ENCODE data around the gene FXYD5. TPM values are rescaled to one million over a fixed set of nuclear protein-coding genes. Genes with fewer than 3 reads are reported as not detected.

Gene FXYD5
- total RNA-seq, 2 experiments from 2014 or later, result 82.1 to 147 TPM

GRCh38 chr19:35219008-35219407 lies 64.5 kb downstream of the FXYD5 start:
- H3K79me2 ChIP-seq (ENCODE audit: insufficient read depth, low read depth, low read length), result no peaks in the 10 kb centered on the region
- no peak overlapping the region for H3K4me3 ChIP-seq (ENCODE audit: low read depth, low read length, poor library complexity, severe bottlenecking)
- no TSS peak for BruUV-seq (replicated peaks)
- no peaks in the 10 kb centered on the region for H3K9me2 ChIP-seq (ENCODE audit: insufficient read depth, low read length)
- H3K9me3 ChIP-seq (ENCODE audit: low read length), result peaks cover 16% of the 10 kb centered on the region; the same call in 1 of the 2 replicates
- no peak overlapping the region for H2AFZ ChIP-seq (ENCODE audit: low read length)
- H4K20me1 ChIP-seq (ENCODE audit: insufficient read depth, low read length), result no peaks in the 10 kb centered on the region
- no peak overlapping the region for H3K27ac ChIP-seq (ENCODE audit: low read depth, low read length, poor library complexity, severe bottlenecking)
- intact Hi-C loops (cut with micrococcal nuclease; ENCODE audit: unreplicated experiment), result no loop called here
- ChIA-PET CTCF (ENCODE audit: unreplicated experiment) (no interaction called here), POLR2A (interaction anchor here (0.5 kb wide), 1 partner anchor 138 kb away, joined by 4 read pairs; no protein-coding TSS in a partner anchor)
- peaks cover 45% of the 10 kb centered on the region for H3K4me1 ChIP-seq (ENCODE audit: insufficient read depth, low read length, poor library complexity, severe bottlenecking)
- no peak for TF ChIP-seq EZH2phosphoT487 (IDR thresholded peaks at IDR 0.05; ENCODE audit: borderline replicate concordance, low read depth, low read length)
- H3K4me2 ChIP-seq (ENCODE audit: low read length), result no peak overlapping the region
- no peaks in the 10 kb centered on the region for H3K36me3 ChIP-seq (ENCODE audit: insufficient read depth, low read length)
- no peak for DNase-seq (ENCODE audit: low spot score)

Small RNA genes lying within 50 kb of the gene (small RNA-seq; reads per million reads assigned to genes)
- gene AC020907.2, result not detected

Other genes starting within 250 kb of the FXYD5 start
- not detected in 2 replicates for gene ZNF30, start 227.8 kb upstream of the FXYD5 start, total RNA-seq (2014; rRNA removed; shearing (Covaris generic))
- gene ZNF30, start 227.8 kb upstream of the FXYD5 start, total RNA-seq (2022), result not detected in 2 replicates
- 8.0 and 8.3 TPM in 2 replicates for gene ZNF792, start 190.5 kb upstream of the FXYD5 start, total RNA-seq (2014; rRNA removed; shearing (Covaris generic))
- 9.5 TPM in 2 replicates for gene ZNF792, start 190.5 kb upstream of the FXYD5 start, total RNA-seq (2022)
- 67.9 and 84.2 TPM in 2 replicates for gene GRAMD1A, start 154.4 kb upstream of the FXYD5 start, total RNA-seq (2014; rRNA removed; shearing (Covaris generic))
- 124 and 133 TPM in 2 replicates for gene GRAMD1A, start 154.4 kb upstream of the FXYD5 start, total RNA-seq (2022)
- 0.41 and 0.59 TPM in 2 replicates for gene SCN1B, start 124.3 kb upstream of the FXYD5 start, total RNA-seq (2014; rRNA removed; shearing (Covaris generic))
- gene SCN1B, start 124.3 kb upstream of the FXYD5 start, total RNA-seq (2022), result 3.1 and 3.6 TPM in 2 replicates
- gene HPN, start 113.0 kb upstream of the FXYD5 start, total RNA-seq (2014; rRNA removed; shearing (Covaris generic)), result 0.19 TPM in 1 of 2 replicates, not detected in the other
- gene HPN, start 113.0 kb upstream of the FXYD5 start, total RNA-seq (2022), result 0.17 TPM in 1 of 2 replicates, not detected in the other
- 0.35 TPM in 1 of 2 replicates, not detected in the other for gene FXYD3, start 38.9 kb upstream of the FXYD5 start, total RNA-seq (2014; rRNA removed; shearing (Covaris generic))
- 0.88 TPM in 1 of 2 replicates, not detected in the other for gene FXYD3, start 38.9 kb upstream of the FXYD5 start, total RNA-seq (2022)
- gene LGI4, start 19.7 kb upstream of the FXYD5 start, total RNA-seq (2014; rRNA removed; shearing (Covaris generic)), result 0.28 and 1.1 TPM in 2 replicates
- gene LGI4, start 19.7 kb upstream of the FXYD5 start, total RNA-seq (2022), result 2.7 and 5.9 TPM in 2 replicates
- 0.57 and 1.8 TPM in 2 replicates for gene FXYD1, start 15.9 kb upstream of the FXYD5 start, total RNA-seq (2014; rRNA removed; shearing (Covaris generic))
- 5.5 and 11.5 TPM in 2 replicates for gene FXYD1, start 15.9 kb upstream of the FXYD5 start, total RNA-seq (2022)
- gene FXYD7, start 11.5 kb upstream of the FXYD5 start, total RNA-seq (2014; rRNA removed; shearing (Covaris generic)), result 0.50 and 1.2 TPM in 2 replicates
- gene FXYD7, start 11.5 kb upstream of the FXYD5 start, total RNA-seq (2022), result 6.1 and 6.3 TPM in 2 replicates
- gene FAM187B, start 74.0 kb downstream of the FXYD5 start, total RNA-seq (2014; rRNA removed; shearing (Covaris generic)), result not detected in 2 replicates
- gene FAM187B, start 74.0 kb downstream of the FXYD5 start, total RNA-seq (2022), result not detected in 2 replicates
- gene LSR, start 94.3 kb downstream of the FXYD5 start, total RNA-seq (2014; rRNA removed; shearing (Covaris generic)), result 15.0 and 22.9 TPM in 2 replicates
- 26.0 and 33.6 TPM in 2 replicates for gene LSR, start 94.3 kb downstream of the FXYD5 start, total RNA-seq (2022)
- gene USF2, start 114.2 kb downstream of the FXYD5 start, total RNA-seq (2014; rRNA removed; shearing (Covaris generic)), result 100.0 and 105 TPM in 2 replicates
- 155 and 181 TPM in 2 replicates for gene USF2, start 114.2 kb downstream of the FXYD5 start, total RNA-seq (2022)
- gene HAMP, start 127.8 kb downstream of the FXYD5 start, total RNA-seq (2014; rRNA removed; shearing (Covaris generic)), result 0.19 TPM in 1 of 2 replicates, not detected in the other
- 0.83 and 0.89 TPM in 2 replicates for gene HAMP, start 127.8 kb downstream of the FXYD5 start, total RNA-seq (2022)
- 4.6 and 6.2 TPM in 2 replicates for gene MAG, start 137.4 kb downstream of the FXYD5 start, total RNA-seq (2014; rRNA removed; shearing (Covaris generic))
- 8.4 and 10.1 TPM in 2 replicates for gene MAG, start 137.4 kb downstream of the FXYD5 start, total RNA-seq (2022)
- gene CD22, start 174.5 kb downstream of the FXYD5 start, total RNA-seq (2014; rRNA removed; shearing (Covaris generic)), result 312 and 413 TPM in 2 replicates
- 972 TPM in 2 replicates for gene CD22, start 174.5 kb downstream of the FXYD5 start, total RNA-seq (2022)
- 8.5 and 11.4 TPM in 2 replicates for gene FFAR1, start 193.2 kb downstream of the FXYD5 start, total RNA-seq (2014; rRNA removed; shearing (Covaris generic))
- 9.8 and 11.6 TPM in 2 replicates for gene FFAR1, start 193.2 kb downstream of the FXYD5 start, total RNA-seq (2022)
- gene FFAR3, start 203.7 kb downstream of the FXYD5 start, total RNA-seq (2014; rRNA removed; shearing (Covaris generic)), result 0.72 TPM in 1 of 2 replicates, not detected in the other
- gene FFAR3, start 203.7 kb downstream of the FXYD5 start, total RNA-seq (2022), result 0.19 and 0.31 TPM in 2 replicates
- gene GPR42, start 216.3 kb downstream of the FXYD5 start, total RNA-seq (2014; rRNA removed; shearing (Covaris generic)), result 0.06 TPM in 1 of 2 replicates, not detected in the other
- not detected in 2 replicates for gene GPR42, start 216.3 kb downstream of the FXYD5 start, total RNA-seq (2022)